Fibroblast of pulmonary artery (primary cell): Measurements from ENCODE around the gene LRRC15.

Experiments
- DNase-seq: peaks from one replicate; pipeline ENCODE4 v3.0.0-alpha.2; 2010; ENCODE audit warnings: low read depth
- H3K4me3 ChIP-seq: replicated peaks from 2 replicates; pipeline ENCODE4 v1.5.1; 2011; ENCODE audit warnings: low read depth, mild to moderate bottlenecking, control low read depth, low read length, moderate library complexity
- CTCF ChIP-seq: IDR thresholded peaks from 2 replicates; pipeline ENCODE4 v1.5.1; 2011; ENCODE audit warnings: mild to moderate bottlenecking, control low read depth, low read length, inconsistent platforms; ENCODE audit errors: missing control alignments

Gene LRRC15

GRCh38 chr3:194395778-194396538, 26.4 kb upstream of the LRRC15 start:
- no peak for DNase-seq
- TF ChIP-seq CTCF, result no peak
- no peak overlapping the region for H3K4me3 ChIP-seq

GRCh38 chr3:194395212-194395611, 25.7 kb upstream of the LRRC15 start:
- TF ChIP-seq CTCF, result no peak
- peak; percentile 41 for DNase-seq
- H3K4me3 ChIP-seq, result no peak overlapping the region

GRCh38 chr3:194392576-194392975, 23.0 kb upstream of the LRRC15 start:
- TF ChIP-seq CTCF, result no peak
- DNase-seq, result no peak
- H3K4me3 ChIP-seq, result no peak overlapping the region

GRCh38 chr3:194390835-194391234, 21.3 kb upstream of the LRRC15 start:
- no peak for TF ChIP-seq CTCF
- DNase-seq, result no peak
- no peak overlapping the region for H3K4me3 ChIP-seq

DNA sequence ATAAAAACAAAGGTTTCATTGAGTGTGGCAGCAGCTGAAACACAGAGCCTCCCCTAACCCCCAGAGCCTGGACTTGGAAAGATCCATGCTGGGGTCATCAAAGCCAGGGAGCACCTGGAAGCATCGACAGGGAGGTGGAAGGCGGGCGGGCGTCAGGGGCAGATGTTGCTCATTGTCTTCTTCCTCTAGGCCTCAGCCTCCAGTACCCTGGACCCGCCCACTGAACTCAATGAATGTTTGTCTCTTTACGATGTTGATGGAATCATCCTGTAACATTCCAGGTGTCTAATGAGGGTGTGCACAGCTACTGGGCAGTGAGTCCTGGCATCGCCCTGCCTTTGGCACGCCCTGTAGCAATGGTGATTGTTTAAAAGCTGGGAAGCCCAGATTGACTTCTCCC, 19.7 kb upstream of the LRRC15 start:
- no peak overlapping the region for H3K4me3 ChIP-seq
- TF ChIP-seq CTCF, result no peak
- no peak for DNase-seq

GRCh38 chr3:194387926-194388418, 18.4 kb upstream of the LRRC15 start:
- no peak for TF ChIP-seq CTCF
- DNase-seq, result no peak
- H3K4me3 ChIP-seq, result no peak overlapping the region

DNA sequence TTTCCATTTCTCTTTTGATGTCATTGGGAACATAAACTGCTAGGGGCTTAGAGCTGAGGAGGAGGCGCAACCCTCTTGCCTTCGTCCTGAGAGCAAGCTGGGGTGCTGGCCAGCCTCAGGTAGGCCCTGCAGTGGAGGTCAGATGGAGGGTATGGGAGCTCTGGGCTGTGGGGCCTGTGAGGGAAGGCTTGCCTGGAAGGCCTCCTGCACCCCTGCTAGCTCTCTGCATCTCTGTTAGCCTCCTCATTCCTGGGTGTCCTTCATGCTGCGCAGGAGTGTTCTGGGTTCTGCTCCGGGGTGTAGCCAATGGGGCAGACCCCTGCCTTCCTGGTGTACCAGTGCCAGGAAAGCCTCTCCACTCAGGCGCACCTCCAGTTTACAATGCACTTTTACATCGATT, 17.7 kb upstream of the LRRC15 start:
- no peak for DNase-seq
- no peak for TF ChIP-seq CTCF

More for the DNA sequence above, 17.7 kb upstream of the LRRC15 start:
- H3K4me3 ChIP-seq, result no peak overlapping the region
